ENCODE results near the gene ZSCAN12. TPM values are rescaled to one million over a fixed set of nuclear protein-coding genes. Genes with fewer than 3 reads are reported as not detected.
A peak's percentile ranks its signal among the peaks of the same experiment; 100 is the strongest.
"Not testable (repeated sequence)": the region's sequence is repeated elsewhere in the genome, so short reads cannot be mapped to it uniquely, and the experiment has no call there.

ZSCAN12 gene
- total RNA-seq = 1 to 10 TPM; 2.9 TPM
- 10.4 to 22.5 reads per million in 2 donors for total RNA-seq

DNA sequence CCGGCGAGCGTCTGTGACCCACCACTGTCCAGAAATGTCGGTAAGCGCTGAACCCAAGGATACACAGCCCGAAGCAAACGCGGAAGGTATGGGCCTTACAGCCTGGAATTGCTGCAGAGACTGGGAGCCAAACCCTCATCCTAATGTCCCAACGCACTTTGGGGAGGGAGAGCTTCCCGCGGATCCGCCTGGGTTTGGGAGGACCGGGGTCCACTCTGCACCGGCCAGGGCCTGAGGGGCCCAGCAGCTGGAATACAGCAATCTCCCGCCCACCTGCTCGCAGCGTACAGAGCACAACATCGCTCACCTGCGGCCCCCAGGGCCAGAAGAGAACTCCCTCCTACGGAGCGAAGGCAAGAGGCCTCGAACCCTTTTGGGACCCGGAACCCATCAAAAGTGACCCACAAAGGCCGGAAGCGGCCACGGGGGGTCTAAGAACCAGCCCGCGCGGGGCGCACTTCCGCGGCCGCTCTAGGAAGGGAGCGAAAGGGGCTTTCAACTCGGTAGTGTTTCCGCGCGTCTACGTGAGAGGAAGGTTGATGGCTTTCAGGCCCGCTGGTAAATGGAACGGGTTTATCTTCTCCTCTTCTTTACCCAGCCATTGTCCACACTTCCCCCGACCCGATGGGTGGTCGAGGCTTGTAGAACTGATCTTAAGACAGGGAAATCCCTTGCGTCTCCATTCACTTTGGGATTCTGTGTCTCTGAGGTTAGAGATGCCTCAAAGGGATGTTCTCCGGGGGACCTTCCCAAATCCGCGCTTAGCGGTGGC lies at the start of gene ZSCAN12:
ZSCAN12 (minus strand) TSS at position 398 of the 772 bp plus-strand sequence. CDS start 1,342 bp downstream, outside the sequence.
- H3K4me1 Mint-ChIP-seq = peaks cover 30% of the 10 kb centered on the region
- peaks cover 10% of the 10 kb centered on the region for H3K36me3 Mint-ChIP-seq (ENCODE audit: low read depth)
- DNase-seq = peak; percentile 48 to 74 (median 51)
- H3K9me3 ChIP-seq (ENCODE audit: control insufficient read depth, low read length, poor library complexity, severe bottlenecking) = no peaks in the 10 kb centered on the region
- H3K27ac Mint-ChIP-seq = peak within 1 kb of the TSS; percentile 90
- peak; percentile 94 for ATAC-seq
- peak within 1 kb of the TSS; percentile 90 for H3K4me3 Mint-ChIP-seq
- peaks cover 20% of the 10 kb centered on the region for H3K27me3 Mint-ChIP-seq

DNA sequence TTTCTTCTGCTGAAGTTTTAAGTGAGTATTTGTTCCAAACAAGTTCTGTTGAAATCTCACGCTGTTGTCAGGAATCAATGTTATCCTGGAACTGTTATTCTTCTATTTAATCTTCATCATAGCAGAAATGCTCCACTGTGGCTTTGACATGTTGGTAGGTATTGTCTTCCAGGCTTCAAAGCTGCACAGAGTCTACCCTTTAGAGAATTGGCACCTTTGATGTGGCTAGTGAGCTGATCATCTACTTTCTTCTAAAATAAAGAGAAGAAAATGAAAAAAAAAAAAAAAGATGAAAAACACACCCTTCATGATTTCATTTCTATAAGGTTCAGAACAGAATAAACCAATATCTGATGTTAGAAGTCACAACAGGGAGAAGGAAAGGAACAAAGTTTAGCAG lies 49.5 kb upstream of the ZSCAN12 start:
- Mint-ChIP-seq H3K27me3 (peaks cover 38% of the 10 kb centered on the region), H3K4me1 (no peaks in the 10 kb centered on the region), H3K4me3 (no peak overlapping the region), H3K36me3 (ENCODE audit: low read depth) (no peaks in the 10 kb centered on the region), H3K27ac (no peak overlapping the region)
- no peak for DNase-seq
- peak; percentile 60 for ATAC-seq
- H3K9me3 ChIP-seq (ENCODE audit: control insufficient read depth, low read length, poor library complexity, severe bottlenecking) = no peaks in the 10 kb centered on the region

DNA sequence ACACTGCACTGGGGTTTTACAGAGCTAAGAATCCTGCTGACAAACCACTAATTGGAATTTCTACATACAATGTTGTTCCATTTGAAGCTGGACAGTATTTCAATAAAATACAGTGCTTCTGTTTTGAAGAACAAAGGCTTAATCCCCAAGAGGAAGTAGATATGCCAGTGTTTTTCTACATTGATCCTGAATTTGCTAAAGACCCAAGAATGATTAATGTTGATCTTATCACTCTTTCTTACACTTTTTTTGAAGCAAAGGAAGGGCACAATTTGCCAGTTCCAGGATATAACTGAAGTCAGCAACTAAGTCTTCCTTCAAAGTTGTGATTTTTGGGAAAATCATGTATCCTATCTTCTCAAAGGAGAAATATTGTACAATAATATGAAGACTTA lies 48.0 kb upstream of the ZSCAN12 start:
- DNase-seq; H3K4me1 Mint-ChIP-seq; H3K9me3 ChIP-seq (ENCODE audit: control insufficient read depth, low read length, poor library complexity, severe bottlenecking); H3K4me3 Mint-ChIP-seq; ATAC-seq; H3K27ac Mint-ChIP-seq; H3K36me3 Mint-ChIP-seq (ENCODE audit: low read depth): not testable (repeated sequence)
- H3K27me3 Mint-ChIP-seq = peaks cover 29% of the 10 kb centered on the region

DNA sequence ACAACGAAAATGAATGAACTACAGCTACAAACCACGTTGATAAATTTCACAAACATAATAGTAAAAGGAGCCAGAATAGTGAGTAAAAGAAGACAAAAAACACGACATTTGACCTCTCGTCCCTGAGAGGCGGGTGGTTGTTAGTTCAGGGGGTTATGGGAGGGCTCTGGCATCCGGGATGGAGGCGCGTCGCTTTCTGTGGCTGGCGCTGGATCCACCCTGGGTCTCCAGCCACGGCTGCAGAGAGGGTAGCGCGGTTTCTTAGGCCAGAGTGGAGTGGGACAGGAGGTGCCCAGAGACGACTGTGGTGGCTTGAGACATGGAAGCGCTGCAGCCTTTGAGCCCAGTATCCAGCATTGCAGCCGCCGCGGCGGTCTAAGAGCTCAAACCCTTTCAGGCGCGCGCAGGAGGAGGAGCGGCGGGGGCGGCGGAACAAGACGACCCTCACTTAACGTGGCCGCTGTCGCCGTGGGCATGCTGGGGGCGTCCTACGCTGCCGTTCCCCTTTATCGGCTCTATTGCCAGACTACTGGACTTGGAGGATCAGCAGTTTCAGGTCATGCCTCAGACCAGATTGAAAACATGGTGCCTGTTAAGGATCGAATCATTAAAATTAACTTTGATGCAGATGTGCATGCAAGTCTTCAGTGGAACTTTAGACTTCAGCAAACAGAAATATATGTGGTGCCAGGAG lies 47.4 kb upstream of the ZSCAN12 start:
- peaks cover 25% of the 10 kb centered on the region for H3K27me3 Mint-ChIP-seq
- no peak overlapping the region for H3K27ac Mint-ChIP-seq
- H3K9me3 ChIP-seq (ENCODE audit: control insufficient read depth, low read length, poor library complexity, severe bottlenecking) = no peaks in the 10 kb centered on the region
- ATAC-seq (no peak), DNase-seq (no peak)
- H3K36me3 Mint-ChIP-seq (ENCODE audit: low read depth) = no peaks in the 10 kb centered on the region
- no peak overlapping the region for H3K4me3 Mint-ChIP-seq
- peaks cover 9% of the 10 kb centered on the region for H3K4me1 Mint-ChIP-seq

DNA sequence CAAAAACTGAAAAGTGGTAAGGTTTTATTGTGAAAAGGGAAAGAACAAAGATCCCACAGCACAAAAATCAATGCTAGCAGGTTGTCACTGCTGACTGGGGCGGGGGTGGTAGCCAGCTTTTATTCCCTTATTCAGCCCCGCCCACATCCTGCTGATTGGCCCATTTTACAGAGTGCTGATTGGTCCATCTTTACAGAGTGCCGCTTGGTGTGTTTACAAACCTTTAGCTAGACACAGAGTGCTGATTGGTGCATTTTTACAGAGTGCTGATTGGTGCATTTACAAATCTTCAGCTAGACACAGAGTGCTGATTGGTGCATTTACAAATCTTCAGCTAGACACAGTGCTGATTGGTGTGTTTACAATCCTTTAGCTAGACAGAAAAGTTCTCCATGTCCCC lies 45.2 kb upstream of the ZSCAN12 start:
- H3K9me3 ChIP-seq (ENCODE audit: control insufficient read depth, low read length, poor library complexity, severe bottlenecking); H3K4me1 Mint-ChIP-seq; H3K36me3 Mint-ChIP-seq (ENCODE audit: low read depth); H3K4me3 Mint-ChIP-seq; DNase-seq; ATAC-seq; H3K27ac Mint-ChIP-seq: not testable (repeated sequence)
- H3K27me3 Mint-ChIP-seq = peaks cover 17% of the 10 kb centered on the region

DNA sequence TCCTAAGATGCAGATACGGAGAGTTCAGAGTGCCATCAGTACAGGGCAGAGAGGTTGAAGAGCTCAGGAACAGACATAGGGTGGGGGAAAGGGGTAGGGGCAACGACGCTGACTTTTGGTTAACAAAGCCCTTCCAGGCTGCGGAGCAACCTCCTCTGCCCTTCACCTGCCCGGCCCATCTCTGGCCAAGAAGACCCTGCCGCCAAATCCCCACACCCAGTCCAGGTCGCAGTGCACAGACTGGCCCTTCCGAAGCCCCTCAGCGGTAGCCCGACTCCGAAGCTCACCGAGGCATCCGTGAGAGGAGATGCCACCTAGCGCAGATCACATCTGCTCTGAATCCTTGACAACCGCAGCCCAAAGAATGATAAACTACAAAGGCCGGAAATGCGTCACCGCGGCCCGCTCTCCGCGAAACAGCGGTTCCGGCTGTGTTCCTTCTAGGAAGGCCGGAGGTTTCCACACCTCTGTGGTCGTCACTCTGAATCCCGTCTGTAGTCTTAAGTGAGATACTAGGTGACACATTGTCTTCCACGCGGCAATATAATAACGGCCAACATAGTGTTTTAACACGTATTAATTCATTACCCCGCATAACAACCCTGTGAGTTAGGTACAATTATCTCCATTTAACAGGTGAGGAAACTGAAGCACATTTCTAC lies 43.7 kb upstream of the ZSCAN12 start, which contains the start of gene ZSCAN23:
ZSCAN23 (minus strand) TSS at position 380 of the 662 bp plus-strand sequence. CDS start 7,225 bp downstream, outside the sequence.
- peak; percentile 97 for ATAC-seq
- Mint-ChIP-seq H3K27me3 (peaks cover 21% of the 10 kb centered on the region), H3K4me3 (peak within 1 kb of the TSS; percentile 90), H3K4me1 (peaks cover 9% of the 10 kb centered on the region), H3K27ac (peak within 1 kb of the TSS; percentile 59), H3K36me3 (ENCODE audit: low read depth) (no peaks in the 10 kb centered on the region)
- peak; percentile 41 to 71 (median 63) for DNase-seq
- no peaks in the 10 kb centered on the region for H3K9me3 ChIP-seq (ENCODE audit: control insufficient read depth, low read length, poor library complexity, severe bottlenecking)

DNA sequence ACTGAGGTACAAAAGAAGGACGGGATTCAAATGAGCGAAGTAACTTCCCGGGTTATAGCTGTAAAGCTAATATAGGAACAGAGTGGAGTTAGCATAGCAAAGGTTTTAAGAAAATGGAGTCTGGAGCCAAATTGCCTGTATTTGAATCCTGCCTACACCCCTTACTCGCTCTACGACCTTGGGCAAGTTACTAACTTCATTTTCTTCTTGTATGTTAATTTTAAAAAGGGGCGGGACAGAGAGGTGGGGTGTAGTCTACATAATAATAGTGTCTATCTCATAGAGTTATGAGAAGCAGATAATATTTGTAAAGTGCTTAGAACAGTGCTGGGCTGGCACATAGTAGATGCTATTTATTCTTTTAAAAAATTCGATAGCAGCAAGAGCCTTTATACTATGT lies 43.0 kb upstream of the ZSCAN12 start:
- peaks cover 21% of the 10 kb centered on the region for H3K27me3 Mint-ChIP-seq
- peak overlapping the region; percentile 90 for H3K4me3 Mint-ChIP-seq
- no peaks in the 10 kb centered on the region for H3K36me3 Mint-ChIP-seq (ENCODE audit: low read depth)
- peaks cover 9% of the 10 kb centered on the region for H3K4me1 Mint-ChIP-seq
- H3K9me3 ChIP-seq (ENCODE audit: control insufficient read depth, low read length, poor library complexity, severe bottlenecking) = no peaks in the 10 kb centered on the region
- DNase-seq (no peak), ATAC-seq (no peak)
- peak overlapping the region; percentile 59 for H3K27ac Mint-ChIP-seq

DNA sequence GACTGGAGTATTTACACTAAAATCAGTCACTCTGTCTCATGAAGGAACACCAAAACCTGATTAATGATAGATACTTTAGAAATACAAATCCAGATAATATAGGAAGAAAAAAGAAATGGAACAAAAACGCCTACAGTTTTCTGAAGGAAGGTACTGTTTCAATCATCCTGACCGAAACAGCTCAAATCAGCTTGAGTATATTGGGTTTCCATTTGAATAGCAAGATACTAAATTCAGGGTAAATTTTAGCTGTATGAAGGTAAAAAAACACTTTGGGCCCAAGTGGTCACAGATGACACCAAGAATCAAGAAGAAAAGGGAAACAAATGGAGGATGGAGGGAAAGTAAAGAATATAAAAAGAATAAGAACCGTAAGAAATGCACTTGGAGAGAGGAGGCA lies 36.9 kb upstream of the ZSCAN12 start:
- Mint-ChIP-seq H3K27ac (no peak overlapping the region), H3K36me3 (ENCODE audit: low read depth) (no peaks in the 10 kb centered on the region), H3K27me3 (peaks cover 29% of the 10 kb centered on the region), H3K4me3 (no peak overlapping the region), H3K4me1 (no peaks in the 10 kb centered on the region)
- H3K9me3 ChIP-seq (ENCODE audit: control insufficient read depth, low read length, poor library complexity, severe bottlenecking) = no peaks in the 10 kb centered on the region
- ATAC-seq (no peak), DNase-seq (no peak)

DNA sequence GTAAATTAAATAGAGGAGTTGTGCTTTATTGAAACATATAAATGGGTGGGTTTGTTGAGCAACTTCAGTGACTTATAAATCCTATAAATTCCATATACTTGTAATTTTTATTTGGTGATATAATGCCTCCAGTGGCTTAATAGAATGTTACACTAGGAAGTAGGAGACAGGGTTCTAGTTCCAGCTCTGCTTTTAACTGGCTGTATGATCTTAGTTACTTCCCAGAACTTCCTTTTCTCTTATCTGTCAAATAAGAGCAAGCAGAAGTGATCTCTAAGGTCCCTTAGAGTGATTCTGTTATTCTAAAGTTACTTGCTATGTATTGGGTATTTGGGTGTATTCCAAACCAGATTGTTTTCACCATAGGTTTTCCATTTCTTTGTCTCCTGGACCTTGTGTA lies 33.6 kb upstream of the ZSCAN12 start:
- no peak overlapping the region for H3K4me3 Mint-ChIP-seq
- no peaks in the 10 kb centered on the region for H3K9me3 ChIP-seq (ENCODE audit: control insufficient read depth, low read length, poor library complexity, severe bottlenecking)
- peaks cover 36% of the 10 kb centered on the region for H3K27me3 Mint-ChIP-seq
- ATAC-seq = no peak
- H3K4me1 Mint-ChIP-seq = no peaks in the 10 kb centered on the region
- H3K27ac Mint-ChIP-seq = no peak overlapping the region
- H3K36me3 Mint-ChIP-seq (ENCODE audit: low read depth) = peaks cover 2% of the 10 kb centered on the region
- DNase-seq = no peak

DNA sequence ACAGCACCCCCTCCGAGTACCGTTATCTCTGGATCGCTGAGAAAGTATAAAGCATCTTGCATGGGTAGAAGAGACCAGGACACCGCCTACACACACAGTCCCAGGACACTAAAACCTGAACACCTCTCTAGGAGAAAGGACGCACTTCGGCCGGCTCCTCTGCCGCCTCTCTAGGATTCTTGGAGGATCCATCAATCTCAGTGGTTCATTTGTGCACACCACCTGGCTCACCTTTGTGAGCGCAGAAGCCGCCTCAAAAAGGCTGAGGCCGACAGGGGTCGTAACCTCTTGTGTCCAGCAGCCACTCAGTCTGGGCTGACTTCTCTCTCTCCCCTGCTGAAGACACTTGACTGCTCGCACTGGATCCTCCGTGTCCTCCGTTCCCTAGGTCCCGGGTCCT lies 30.2 kb upstream of the ZSCAN12 start:
- H3K27me3 Mint-ChIP-seq = peaks cover 20% of the 10 kb centered on the region
- H3K27ac Mint-ChIP-seq = no peak overlapping the region
- ATAC-seq (no peak), DNase-seq (no peak)
- peaks cover 2% of the 10 kb centered on the region for H3K36me3 Mint-ChIP-seq (ENCODE audit: low read depth)
- H3K4me3 Mint-ChIP-seq = no peak overlapping the region
- H3K4me1 Mint-ChIP-seq = peaks cover 6% of the 10 kb centered on the region
- H3K9me3 ChIP-seq (ENCODE audit: control insufficient read depth, low read length, poor library complexity, severe bottlenecking) = no peaks in the 10 kb centered on the region

DNA sequence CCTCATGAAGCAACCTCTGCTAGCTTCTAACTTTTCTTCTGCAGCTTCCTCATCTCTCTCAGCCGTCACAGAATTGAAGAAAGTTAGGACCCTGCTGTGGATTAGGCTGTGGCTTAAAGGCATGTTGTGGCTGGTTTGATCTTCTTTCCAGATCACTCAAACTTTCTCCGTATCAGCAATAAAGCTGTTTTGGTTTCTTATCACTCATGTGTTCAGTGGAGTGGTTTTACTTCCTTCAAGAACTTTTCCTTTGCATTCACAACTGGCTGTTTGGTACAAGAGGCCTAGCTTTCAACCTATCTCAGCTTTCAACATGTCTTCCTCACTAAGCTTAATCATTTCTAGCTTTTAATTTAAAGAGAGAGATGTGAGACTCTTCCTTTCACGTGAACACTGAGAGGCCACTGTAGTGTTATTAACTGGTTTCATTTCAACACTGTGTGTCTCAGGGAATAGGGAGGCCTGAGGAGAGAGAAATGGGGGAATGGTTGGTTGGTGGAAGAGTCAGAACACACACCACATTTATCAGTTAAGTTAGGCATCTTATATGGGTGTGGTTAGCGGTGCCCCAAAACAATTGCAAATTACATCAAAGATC lies 26.5 kb upstream of the ZSCAN12 start:
- no peak overlapping the region for H3K4me3 Mint-ChIP-seq
- DNase-seq (no peak), ATAC-seq (no peak)
- H3K27me3 Mint-ChIP-seq = peaks cover 27% of the 10 kb centered on the region
- H3K27ac Mint-ChIP-seq = peak overlapping the region; percentile 9
- H3K9me3 ChIP-seq (ENCODE audit: control insufficient read depth, low read length, poor library complexity, severe bottlenecking) = no peaks in the 10 kb centered on the region
- peaks cover 2% of the 10 kb centered on the region for H3K36me3 Mint-ChIP-seq (ENCODE audit: low read depth)
- H3K4me1 Mint-ChIP-seq = peaks cover 6% of the 10 kb centered on the region

DNA sequence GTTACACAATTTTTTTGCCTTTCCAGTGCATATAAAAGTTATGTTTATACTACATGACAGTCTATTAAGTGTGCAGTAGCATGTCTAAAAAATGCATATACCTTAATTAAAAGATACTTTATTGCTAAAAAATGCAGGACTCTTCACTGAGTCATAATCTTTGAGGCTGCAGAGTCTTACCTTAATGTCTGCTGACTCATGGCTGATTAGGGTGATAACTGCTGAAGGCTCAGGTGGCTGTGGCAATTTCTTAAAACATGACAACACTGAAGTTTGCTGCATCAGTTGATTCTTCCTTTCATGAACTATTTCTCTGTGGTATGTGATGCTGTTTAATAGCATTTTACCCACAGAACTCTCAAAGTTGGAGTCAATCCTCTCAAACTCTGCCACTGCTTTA lies 24.6 kb upstream of the ZSCAN12 start:
- Mint-ChIP-seq H3K27me3 (peaks cover 31% of the 10 kb centered on the region), H3K36me3 (ENCODE audit: low read depth) (no peaks in the 10 kb centered on the region), H3K4me1 (peaks cover 6% of the 10 kb centered on the region), H3K4me3 (no peak overlapping the region), H3K27ac (no peak overlapping the region)
- ATAC-seq = no peak
- no peak for DNase-seq
- H3K9me3 ChIP-seq (ENCODE audit: control insufficient read depth, low read length, poor library complexity, severe bottlenecking) = no peaks in the 10 kb centered on the region

DNA sequence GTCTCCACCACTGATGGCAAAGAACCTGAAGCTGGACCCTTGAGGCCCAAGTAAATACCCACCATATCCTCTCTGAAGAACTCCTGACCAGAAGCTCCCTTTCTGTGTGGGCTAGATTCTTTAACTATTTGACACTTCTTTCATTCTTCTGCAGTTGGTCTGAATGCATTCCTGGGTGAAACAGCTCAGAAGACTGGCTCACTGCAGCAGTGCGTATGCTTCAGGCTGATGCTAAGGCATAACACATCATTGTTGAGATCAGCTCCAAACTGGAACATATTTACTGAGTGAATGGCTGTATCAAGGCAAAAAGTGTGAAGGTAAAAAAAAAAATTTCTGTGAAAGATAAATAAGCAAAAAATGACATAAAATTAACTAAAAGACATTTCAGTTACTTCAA lies 24.0 kb upstream of the ZSCAN12 start:
- H3K4me3 Mint-ChIP-seq = no peak overlapping the region
- ATAC-seq (no peak), DNase-seq (no peak)
- H3K27ac Mint-ChIP-seq = no peak overlapping the region
- H3K4me1 Mint-ChIP-seq = peaks cover 6% of the 10 kb centered on the region
- no peaks in the 10 kb centered on the region for H3K9me3 ChIP-seq (ENCODE audit: control insufficient read depth, low read length, poor library complexity, severe bottlenecking)
- no peaks in the 10 kb centered on the region for H3K36me3 Mint-ChIP-seq (ENCODE audit: low read depth)
- peaks cover 31% of the 10 kb centered on the region for H3K27me3 Mint-ChIP-seq

Measured in T-helper 17 cell (primary cell).